ENCODE results near the gene SARM1.

GRCh38 chr17:28343491-28343932 is 28.0 kb upstream of the SARM1 start:
- no peak for TF ChIP-seq CTCF (IDR thresholded peaks at IDR 0.05; ENCODE audit: extremely low read depth in 1 of 2, insufficient read depth in 1 of 2, low read depth in 1 of 2, low read length in 2 of 2)
- TF ChIP-seq POLR2A (IDR thresholded peaks at IDR 0.05; ENCODE audit: low read depth, low read length) = no peak
- TF ChIP-seq EZH2 (IDR thresholded peaks at IDR 0.05; ENCODE audit: borderline replicate concordance, low read depth, low read length, severe bottlenecking) = no peak
- TF ChIP-seq POLR2AphosphoS5 (IDR thresholded peaks at IDR 0.05; ENCODE audit: insufficient read depth, low read depth, low read length) = no peak
- no peak for TF ChIP-seq MAX (IDR thresholded peaks at IDR 0.05; ENCODE audit: insufficient read depth, insufficient read length)
- no peak for TF ChIP-seq FOS (IDR thresholded peaks at IDR 0.05; ENCODE audit: borderline replicate concordance, insufficient read depth, low read length)
- no peak for TF ChIP-seq JUN (IDR thresholded peaks at IDR 0.05; ENCODE audit: borderline replicate concordance, insufficient read depth, insufficient read length, low read depth)
- no peak for TF ChIP-seq MYC (IDR thresholded peaks at IDR 0.05; ENCODE audit: low read depth, low read length)
